Nephron progenitor cell (in vitro differentiated cells): ENCODE data around the gene GALNT2.
A peak's percentile ranks its signal among the peaks of the same experiment; 100 is the strongest.

ENCODE experiments used
- DNase-seq: peaks from one replicate; pipeline ENCODE4 v3.0.0; 2021
- H3K27ac Mint-ChIP-seq: 2 replicates; pipeline ENCODE4 v1.8.0; 2021; ENCODE audit warnings: mild to moderate bottlenecking, moderate library complexity, mixed read lengths
- H3K27me3 Mint-ChIP-seq: 2 replicates; pipeline ENCODE4 v1.8.0; 2021; ENCODE audit warnings: mild to moderate bottlenecking, low read depth, mixed read lengths; ENCODE audit not compliant: poor library complexity
- H3K36me3 Mint-ChIP-seq: 2 replicates; pipeline ENCODE4 v1.8.0; 2021; ENCODE audit warnings: low read depth, mixed read lengths
- H3K4me1 Mint-ChIP-seq: 2 replicates; pipeline ENCODE4 v1.8.0; 2021; ENCODE audit warnings: mixed read lengths
- H3K4me3 Mint-ChIP-seq: 2 replicates; pipeline ENCODE4 v1.8.0; 2021; ENCODE audit warnings: mild to moderate bottlenecking, moderate library complexity, mixed read lengths
- H3K9me3 Mint-ChIP-seq: 2 replicates; pipeline ENCODE4 v1.8.0; 2021; ENCODE audit warnings: mild to moderate bottlenecking, moderate library complexity, mixed read lengths
- TF ChIP-seq, protein P1 (sequence below): fragments of 200-600 bp; sonication (generic); IDR thresholded peaks from 2 replicates; pipeline ENCODE4 v1.5.0; 2021; ENCODE audit warnings: antibody characterized with exemption

GALNT2 gene

DNA sequence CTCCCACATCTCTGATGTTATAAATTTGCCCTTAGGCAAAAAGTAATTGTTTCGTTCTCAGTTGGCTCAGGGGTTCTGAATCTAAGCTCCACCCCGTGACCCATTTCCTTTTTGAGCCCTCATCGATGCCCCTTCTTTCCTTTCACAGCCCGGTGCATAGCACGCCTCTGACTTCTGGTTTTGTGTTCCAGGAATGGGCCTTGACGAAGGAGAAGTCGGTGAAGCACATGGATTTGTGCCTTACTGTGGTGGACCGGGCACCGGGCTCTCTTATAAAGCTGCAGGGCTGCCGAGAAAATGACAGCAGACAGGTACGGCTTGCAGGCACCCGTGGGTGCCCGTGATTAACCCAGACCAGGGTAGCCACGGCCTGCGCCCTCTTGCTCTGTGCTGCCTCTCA, 207.2 kb downstream of the GALNT2 start:
- no peak overlapping the region for H3K4me3 Mint-ChIP-seq
- H3K36me3 Mint-ChIP-seq = peaks cover 30% of the 10 kb centered on the region
- TF ChIP-seq, protein P1, sequence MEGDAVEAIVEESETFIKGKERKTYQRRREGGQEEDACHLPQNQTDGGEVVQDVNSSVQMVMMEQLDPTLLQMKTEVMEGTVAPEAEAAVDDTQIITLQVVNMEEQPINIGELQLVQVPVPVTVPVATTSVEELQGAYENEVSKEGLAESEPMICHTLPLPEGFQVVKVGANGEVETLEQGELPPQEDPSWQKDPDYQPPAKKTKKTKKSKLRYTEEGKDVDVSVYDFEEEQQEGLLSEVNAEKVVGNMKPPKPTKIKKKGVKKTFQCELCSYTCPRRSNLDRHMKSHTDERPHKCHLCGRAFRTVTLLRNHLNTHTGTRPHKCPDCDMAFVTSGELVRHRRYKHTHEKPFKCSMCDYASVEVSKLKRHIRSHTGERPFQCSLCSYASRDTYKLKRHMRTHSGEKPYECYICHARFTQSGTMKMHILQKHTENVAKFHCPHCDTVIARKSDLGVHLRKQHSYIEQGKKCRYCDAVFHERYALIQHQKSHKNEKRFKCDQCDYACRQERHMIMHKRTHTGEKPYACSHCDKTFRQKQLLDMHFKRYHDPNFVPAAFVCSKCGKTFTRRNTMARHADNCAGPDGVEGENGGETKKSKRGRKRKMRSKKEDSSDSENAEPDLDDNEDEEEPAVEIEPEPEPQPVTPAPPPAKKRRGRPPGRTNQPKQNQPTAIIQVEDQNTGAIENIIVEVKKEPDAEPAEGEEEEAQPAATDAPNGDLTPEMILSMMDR = no peak
- no peaks in the 10 kb centered on the region for H3K9me3 Mint-ChIP-seq
- H3K27me3 Mint-ChIP-seq = peaks cover 7% of the 10 kb centered on the region
- H3K27ac Mint-ChIP-seq = no peak overlapping the region
- no peak for DNase-seq
- H3K4me1 Mint-ChIP-seq = peaks cover 26% of the 10 kb centered on the region

DNA sequence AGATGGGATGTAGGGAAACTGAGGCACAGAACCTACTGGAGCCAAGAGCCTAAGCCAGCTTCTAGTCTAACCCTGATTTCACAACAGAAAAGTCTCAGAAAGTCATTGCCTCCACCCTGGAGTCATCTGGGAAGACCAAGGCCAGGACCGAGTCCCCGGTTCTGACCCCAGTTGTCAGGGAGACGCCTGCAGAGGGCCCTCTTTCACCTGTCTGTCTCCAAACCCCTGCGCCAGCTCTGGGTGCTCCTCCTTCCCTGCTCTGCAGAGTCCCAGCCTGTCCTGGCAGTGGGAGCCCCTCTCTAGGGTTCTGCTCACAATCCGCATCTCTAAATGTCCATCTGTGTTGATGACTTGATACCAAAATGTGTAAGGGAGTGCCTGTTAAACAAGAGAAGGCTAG, 209.4 kb downstream of the GALNT2 start:
- peaks cover 26% of the 10 kb centered on the region for H3K36me3 Mint-ChIP-seq
- H3K27me3 Mint-ChIP-seq = peaks cover 7% of the 10 kb centered on the region
- H3K4me1 Mint-ChIP-seq = peaks cover 18% of the 10 kb centered on the region
- no peaks in the 10 kb centered on the region for H3K9me3 Mint-ChIP-seq
- DNase-seq = no peak
- no peak overlapping the region for H3K4me3 Mint-ChIP-seq
- TF ChIP-seq, protein P1 = no peak
- H3K27ac Mint-ChIP-seq = no peak overlapping the region

DNA sequence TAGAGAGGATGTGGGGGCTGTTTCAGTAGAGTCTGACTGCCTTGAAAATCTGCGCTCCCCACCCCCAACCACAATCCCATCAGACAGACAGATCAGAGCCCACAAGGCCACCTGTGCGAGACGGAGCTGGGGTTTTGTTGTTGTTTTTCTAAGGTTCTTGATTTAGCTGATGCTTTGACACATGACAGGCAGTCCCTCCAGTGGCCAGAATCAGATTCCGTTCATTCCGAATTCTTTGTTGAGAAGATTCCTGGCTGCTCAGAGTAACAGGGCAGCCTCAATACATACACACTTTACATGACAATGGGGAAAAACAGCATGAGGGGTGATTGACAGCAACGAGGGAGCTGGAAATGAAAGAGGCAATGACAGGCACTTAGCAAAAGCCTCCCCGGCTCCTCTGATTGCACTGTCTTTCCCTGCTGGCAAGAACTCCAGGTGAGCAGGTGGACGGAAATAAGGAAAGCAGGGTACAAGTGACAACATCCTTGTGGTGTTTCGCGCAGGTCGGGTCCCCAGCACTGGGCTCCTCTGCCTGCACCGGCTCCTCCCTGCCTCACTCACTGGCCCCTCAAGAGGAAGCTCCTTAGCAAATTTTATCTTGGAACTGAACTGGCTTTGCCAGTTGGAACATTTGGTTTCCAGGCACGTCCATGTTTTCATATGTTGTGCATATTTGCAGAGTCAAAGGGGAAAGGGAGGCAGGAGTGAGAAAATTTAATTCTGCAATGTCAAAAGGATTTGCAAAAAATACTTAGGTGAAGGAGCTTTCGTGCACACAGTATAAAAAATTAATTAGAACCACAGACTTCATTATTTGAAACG, 210.4 kb downstream of the GALNT2 start:
- Mint-ChIP-seq H3K4me3 (no peak overlapping the region), H3K9me3 (no peaks in the 10 kb centered on the region), H3K4me1 (peaks cover 22% of the 10 kb centered on the region), H3K27me3 (peaks cover 7% of the 10 kb centered on the region), H3K36me3 (peaks cover 29% of the 10 kb centered on the region), H3K27ac (no peak overlapping the region)
- TF ChIP-seq, protein P1 = no peak
- no peak for DNase-seq

DNA sequence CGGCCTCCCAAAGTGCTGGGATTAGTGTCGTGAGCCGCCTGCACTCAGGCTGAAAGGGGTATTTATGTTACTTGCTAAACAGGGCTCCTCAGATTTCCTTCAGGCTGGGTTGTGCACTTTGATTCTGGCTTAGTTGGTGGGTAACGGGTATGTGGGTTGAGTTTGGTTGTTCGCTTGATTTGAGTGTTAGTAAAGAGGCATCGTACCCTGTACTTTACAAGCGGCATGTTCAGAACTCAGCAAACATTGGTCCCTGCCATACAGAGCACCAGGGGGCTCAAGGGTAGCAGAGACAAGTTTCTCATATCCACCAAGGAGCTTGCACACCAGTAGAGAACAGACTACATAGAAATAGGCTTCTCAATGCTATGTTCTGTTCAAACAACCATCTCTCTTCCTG, 211.3 kb downstream of the GALNT2 start:
- H3K27me3 Mint-ChIP-seq = peaks cover 7% of the 10 kb centered on the region
- H3K4me3 Mint-ChIP-seq = no peak overlapping the region
- no peaks in the 10 kb centered on the region for H3K9me3 Mint-ChIP-seq
- H3K4me1 Mint-ChIP-seq = peaks cover 22% of the 10 kb centered on the region
- H3K27ac Mint-ChIP-seq = peak overlapping the region; percentile 41
- no peak for DNase-seq
- peaks cover 32% of the 10 kb centered on the region for H3K36me3 Mint-ChIP-seq
- TF ChIP-seq, protein P1 = no peak

DNA sequence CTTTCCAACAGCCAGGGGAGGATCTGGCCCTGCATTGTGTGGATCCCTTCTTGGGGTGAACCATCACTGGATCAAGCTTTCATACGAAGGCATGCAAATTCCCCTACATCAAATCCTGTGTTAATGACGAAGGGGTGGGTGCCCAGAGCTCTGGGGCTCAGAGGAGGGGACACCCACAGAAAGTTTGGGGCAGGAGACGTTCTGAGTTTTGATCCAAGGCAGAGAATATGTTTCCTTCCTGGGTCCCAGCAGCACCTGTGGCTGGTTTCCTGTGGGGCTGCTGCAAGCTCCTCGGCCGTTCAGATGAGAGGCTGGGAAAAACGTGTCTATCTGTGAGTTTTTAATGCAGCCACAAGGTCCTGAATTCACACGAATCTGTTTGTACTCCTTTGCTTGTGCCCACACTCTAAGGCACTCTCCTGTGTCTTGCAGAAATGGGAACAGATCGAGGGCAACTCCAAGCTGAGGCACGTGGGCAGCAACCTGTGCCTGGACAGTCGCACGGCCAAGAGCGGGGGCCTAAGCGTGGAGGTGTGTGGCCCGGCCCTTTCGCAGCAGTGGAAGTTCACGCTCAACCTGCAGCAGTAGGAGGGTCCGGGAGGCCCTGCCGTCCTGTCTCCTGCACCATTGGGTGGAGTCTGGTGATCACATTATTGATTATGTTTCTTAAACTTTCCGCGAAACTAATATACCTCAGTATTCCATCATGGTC, 212.0 kb downstream of the GALNT2 start:
- Mint-ChIP-seq H3K4me1 (peaks cover 22% of the 10 kb centered on the region), H3K27me3 (peaks cover 7% of the 10 kb centered on the region), H3K4me3 (no peak overlapping the region), H3K27ac (peak overlapping the region; percentile 61), H3K9me3 (no peaks in the 10 kb centered on the region), H3K36me3 (peaks cover 35% of the 10 kb centered on the region)
- no peak for DNase-seq
- TF ChIP-seq, protein P1 = no peak
